ENCODE measurements around the gene FLNB.

- TF ChIP-seq EZH2 (optimal IDR thresholded peaks at IDR 0.05; ENCODE audit: low read depth, low read length) (no peak), CTCF (IDR thresholded peaks at IDR 0.05; ENCODE audit: low read length) (no peak)
Observed at GRCh38 chr3:58164906-58165821, 156.9 kb downstream of the FLNB start.
